ENCODE results near the gene FSIP2. TPM values are rescaled to one million over a fixed set of nuclear protein-coding genes. Genes with fewer than 3 reads are reported as not detected.

FSIP2 gene
- total and polyA plus RNA-seq, 2 of the 13 experiments (the other 11 are each of a cell fraction or from before 2014, with no cell fraction given) = 0.01 to 0.07 TPM

DNA sequence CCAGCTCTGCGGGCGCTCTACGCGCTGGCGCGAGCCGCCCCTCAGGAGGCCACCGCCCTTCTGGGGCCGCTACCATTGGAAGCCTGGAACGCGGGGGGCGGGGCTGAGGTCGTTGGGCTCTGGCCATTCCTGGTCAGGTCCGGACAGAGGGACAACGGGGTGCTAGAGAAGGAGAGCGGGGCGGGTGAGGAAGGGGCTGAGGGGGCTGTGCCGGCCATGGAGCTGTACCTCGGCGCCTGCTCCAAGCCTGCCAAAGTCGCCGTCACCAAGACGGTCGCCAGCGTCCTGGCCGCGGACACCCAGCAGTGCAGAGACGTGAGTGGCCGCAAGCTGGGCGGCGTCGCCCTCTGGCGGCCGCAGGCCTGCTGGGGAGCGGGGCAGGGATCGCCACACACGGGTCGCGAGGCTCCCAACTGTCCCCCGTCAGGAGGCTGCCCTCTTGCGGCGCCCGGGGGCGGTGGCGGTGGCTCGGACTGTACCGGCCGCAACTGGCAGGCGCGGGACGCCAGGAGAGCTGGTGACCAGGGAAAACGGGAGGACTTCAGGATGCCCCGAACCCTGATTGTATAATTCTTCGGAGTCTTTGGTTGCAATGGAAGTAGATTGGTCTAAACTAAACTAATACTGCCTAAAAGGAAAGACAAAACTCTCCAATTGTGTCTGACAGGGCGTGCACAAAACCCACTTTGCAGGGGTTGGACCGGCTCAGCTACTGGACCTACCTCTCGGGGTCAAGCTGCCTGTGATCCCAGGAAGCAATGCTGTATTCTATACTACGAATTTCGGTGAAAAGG, at the start of gene FSIP2 (continued):
- TF ChIP-seq, protein P1, sequence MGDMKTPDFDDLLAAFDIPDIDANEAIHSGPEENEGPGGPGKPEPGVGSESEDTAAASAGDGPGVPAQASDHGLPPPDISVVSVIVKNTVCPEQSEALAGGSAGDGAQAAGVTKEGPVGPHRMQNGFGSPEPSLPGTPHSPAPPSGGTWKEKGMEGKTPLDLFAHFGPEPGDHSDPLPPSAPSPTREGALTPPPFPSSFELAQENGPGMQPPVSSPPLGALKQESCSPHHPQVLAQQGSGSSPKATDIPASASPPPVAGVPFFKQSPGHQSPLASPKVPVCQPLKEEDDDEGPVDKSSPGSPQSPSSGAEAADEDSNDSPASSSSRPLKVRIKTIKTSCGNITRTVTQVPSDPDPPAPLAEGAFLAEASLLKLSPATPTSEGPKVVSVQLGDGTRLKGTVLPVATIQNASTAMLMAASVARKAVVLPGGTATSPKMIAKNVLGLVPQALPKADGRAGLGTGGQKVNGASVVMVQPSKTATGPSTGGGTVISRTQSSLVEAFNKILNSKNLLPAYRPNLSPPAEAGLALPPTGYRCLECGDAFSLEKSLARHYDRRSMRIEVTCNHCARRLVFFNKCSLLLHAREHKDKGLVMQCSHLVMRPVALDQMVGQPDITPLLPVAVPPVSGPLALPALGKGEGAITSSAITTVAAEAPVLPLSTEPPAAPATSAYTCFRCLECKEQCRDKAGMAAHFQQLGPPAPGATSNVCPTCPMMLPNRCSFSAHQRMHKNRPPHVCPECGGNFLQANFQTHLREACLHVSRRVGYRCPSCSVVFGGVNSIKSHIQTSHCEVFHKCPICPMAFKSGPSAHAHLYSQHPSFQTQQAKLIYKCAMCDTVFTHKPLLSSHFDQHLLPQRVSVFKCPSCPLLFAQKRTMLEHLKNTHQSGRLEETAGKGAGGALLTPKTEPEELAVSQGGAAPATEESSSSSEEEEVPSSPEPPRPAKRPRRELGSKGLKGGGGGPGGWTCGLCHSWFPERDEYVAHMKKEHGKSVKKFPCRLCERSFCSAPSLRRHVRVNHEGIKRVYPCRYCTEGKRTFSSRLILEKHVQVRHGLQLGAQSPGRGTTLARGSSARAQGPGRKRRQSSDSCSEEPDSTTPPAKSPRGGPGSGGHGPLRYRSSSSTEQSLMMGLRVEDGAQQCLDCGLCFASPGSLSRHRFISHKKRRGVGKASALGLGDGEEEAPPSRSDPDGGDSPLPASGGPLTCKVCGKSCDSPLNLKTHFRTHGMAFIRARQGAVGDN (CRISPR knock-in tag; IDR thresholded peaks at IDR 0.05) = peak; percentile 62
- TF ChIP-seq SALL2 (CRISPR knock-in tag; IDR thresholded peaks at IDR 0.05) (peak; percentile 14; the same call in 1 of the 2 replicates), MAZ (IDR thresholded peaks at IDR 0.05; ENCODE audit: borderline replicate concordance, low read depth, low read length) (peak; percentile 36; the same call in 1 of the 2 replicates), MAZ (CRISPR knock-in tag; IDR thresholded peaks at IDR 0.05; ENCODE audit: low read depth) (peak; percentile 65; the same call in 1 of the 2 replicates), ZNF792 (CRISPR knock-in tag; IDR thresholded peaks at IDR 0.05) (no peak), SOX6 (IDR thresholded peaks at IDR 0.05) (no peak), SOX6 (CRISPR knock-in tag; IDR thresholded peaks at IDR 0.05) (0 out of 2 replicates have a peak, but pooled peaks have one; percentile 25), MEF2D (CRISPR knock-in tag; IDR thresholded peaks at IDR 0.05) (0 out of 2 replicates have a peak, but pooled peaks have one; percentile 27), ZNF770 (CRISPR knock-in tag; IDR thresholded peaks at IDR 0.05) (no peak), TCF7L2 (IDR thresholded peaks at IDR 0.05; ENCODE audit: low read depth, low read length) (no peak), SMC3 (IDR thresholded peaks at IDR 0.05; ENCODE audit: low read length) (peak; percentile 47; the same call in 1 of the 2 replicates), ZNF207 (IDR thresholded peaks at IDR 0.05; ENCODE audit: borderline replicate concordance) (no peak), CBX1 (IDR thresholded peaks at IDR 0.05; ENCODE audit: low read depth) (peak; percentile 83), TBX2 (CRISPR knock-in tag; IDR thresholded peaks at IDR 0.05; ENCODE audit: borderline replicate concordance) (peak; percentile 51; the same call in 1 of the 2 replicates), SNRNP70 (IDR thresholded peaks at IDR 0.05; ENCODE audit: low read depth, low read length) (no peak), NFKBIZ (CRISPR knock-in tag; IDR thresholded peaks at IDR 0.05) (no peak), ZNF30 (CRISPR knock-in tag; IDR thresholded peaks at IDR 0.05) (no peak), ARNT (IDR thresholded peaks at IDR 0.05) (no peak)
- TF ChIP-seq, protein P2, sequence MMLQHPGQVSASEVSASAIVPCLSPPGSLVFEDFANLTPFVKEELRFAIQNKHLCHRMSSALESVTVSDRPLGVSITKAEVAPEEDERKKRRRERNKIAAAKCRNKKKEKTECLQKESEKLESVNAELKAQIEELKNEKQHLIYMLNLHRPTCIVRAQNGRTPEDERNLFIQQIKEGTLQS (CRISPR knock-in tag; IDR thresholded peaks at IDR 0.05) = no peak
- TF ChIP-seq, protein P3, sequence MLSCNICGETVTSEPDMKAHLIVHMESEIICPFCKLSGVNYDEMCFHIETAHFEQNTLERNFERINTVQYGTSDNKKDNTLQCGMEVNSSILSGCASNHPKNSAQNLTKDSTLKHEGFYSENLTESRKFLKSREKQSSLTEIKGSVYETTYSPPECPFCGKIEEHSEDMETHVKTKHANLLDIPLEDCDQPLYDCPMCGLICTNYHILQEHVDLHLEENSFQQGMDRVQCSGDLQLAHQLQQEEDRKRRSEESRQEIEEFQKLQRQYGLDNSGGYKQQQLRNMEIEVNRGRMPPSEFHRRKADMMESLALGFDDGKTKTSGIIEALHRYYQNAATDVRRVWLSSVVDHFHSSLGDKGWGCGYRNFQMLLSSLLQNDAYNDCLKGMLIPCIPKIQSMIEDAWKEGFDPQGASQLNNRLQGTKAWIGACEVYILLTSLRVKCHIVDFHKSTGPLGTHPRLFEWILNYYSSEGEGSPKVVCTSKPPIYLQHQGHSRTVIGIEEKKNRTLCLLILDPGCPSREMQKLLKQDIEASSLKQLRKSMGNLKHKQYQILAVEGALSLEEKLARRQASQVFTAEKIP (CRISPR knock-in tag; IDR thresholded peaks at IDR 0.05; ENCODE audit: borderline replicate concordance) = no peak
- TF ChIP-seq, protein P4, sequence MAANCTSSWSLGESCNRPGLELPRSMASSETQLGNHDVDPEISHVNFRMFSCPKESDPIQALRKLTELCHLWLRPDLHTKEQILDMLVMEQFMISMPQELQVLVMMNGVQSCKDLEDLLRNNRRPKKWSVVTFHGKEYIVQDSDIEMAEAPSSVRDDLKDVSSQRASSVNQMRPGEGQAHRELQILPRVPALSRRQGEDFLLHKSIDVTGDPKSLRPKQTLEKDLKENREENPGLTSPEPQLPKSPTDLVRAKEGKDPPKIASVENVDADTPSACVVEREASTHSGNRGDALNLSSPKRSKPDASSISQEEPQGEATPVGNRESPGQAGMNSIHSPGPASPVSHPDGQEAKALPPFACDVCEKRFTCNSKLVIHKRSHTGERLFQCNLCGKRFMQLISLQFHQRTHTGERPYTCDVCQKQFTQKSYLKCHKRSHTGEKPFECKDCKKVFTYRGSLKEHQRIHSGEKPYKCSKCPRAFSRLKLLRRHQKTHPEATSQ (CRISPR knock-in tag; IDR thresholded peaks at IDR 0.05; ENCODE audit: borderline replicate concordance) = peak; percentile 69; the same call in 1 of the 2 replicates
